Measurements from ENCODE around the gene MYO1C. TPM values are rescaled to one million over a fixed set of nuclear protein-coding genes. Genes with fewer than 3 reads are reported as not detected.

MYO1C gene
- total and polyA plus RNA-seq, 2 of the 8 experiments (the other 6 are each of a cell fraction or from before 2014, with no cell fraction given): 40.1 to 78.6 TPM

DNA sequence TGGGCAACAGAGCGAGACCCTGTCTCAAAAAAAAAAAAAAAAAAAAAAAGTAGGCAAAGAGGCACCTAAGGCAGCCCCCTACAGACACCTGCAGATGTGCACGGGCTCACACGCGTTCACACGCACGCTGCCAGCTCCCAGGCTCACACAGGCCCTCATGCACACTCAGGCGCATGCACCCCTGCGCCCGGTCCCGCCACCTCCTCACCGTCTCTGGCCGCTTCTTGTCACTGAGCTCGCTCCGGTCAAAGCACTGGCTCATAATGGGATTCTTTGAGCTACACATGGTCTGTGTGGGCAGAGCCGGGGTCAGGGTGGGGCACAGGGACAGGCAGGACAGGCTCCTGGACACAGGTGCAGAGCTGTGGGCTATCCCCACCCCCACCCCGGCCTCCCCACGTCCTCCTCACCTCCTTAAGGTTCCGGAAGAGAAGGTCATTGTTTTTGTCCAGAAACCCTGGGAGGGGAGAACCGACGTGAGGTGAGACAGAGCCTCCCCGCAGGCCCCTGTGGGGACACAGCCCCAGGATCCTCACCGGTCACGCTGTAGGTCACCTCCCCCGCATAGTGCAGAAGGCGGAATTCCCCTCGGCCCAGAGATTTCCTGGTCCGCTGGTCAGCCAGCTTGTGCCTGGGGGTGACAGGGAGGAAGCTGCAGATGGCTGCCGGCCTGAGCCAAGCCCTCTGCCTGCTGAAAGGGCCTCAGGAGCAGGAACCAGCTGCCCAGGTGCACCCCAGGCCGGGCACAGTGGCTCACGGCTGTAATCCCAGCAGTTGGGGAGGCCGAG is 17.9 kb downstream of the MYO1C start (continued):
- TF ChIP-seq YY1 (IDR thresholded peaks at IDR 0.05; ENCODE audit: low read depth, low read length): no peak
- no peak for TF ChIP-seq CEBPB (IDR thresholded peaks at IDR 0.05; ENCODE audit: low read depth, low read length)
